Ovary (tissue), 3 donors: ENCODE data around the gene RNF114.

ENCODE experiments used
- EP300 ChIP-seq: sonication (generic); formaldehyde crosslinking; IDR thresholded peaks from one replicate; pipeline ENCODE4 v1.6.1; 2017; ENCODE audit warnings: antibody characterized with exemption
- TF ChIP-seq, protein P1 (sequence below), 3 donors: fragments of 450-650 bp in 2 of 3; fragments of 200-600 bp in 1 of 3; IDR thresholded peaks; one replicate each; pipeline versions ENCODE4 v1.5.1 to v1.8.0; 2016 to 2022; ENCODE audit warnings: antibody characterized with exemption in 3 of 3, mild to moderate bottlenecking in 1 of 3
- donor health status: DM: no; HTN: no; CAD: no.

DNA sequence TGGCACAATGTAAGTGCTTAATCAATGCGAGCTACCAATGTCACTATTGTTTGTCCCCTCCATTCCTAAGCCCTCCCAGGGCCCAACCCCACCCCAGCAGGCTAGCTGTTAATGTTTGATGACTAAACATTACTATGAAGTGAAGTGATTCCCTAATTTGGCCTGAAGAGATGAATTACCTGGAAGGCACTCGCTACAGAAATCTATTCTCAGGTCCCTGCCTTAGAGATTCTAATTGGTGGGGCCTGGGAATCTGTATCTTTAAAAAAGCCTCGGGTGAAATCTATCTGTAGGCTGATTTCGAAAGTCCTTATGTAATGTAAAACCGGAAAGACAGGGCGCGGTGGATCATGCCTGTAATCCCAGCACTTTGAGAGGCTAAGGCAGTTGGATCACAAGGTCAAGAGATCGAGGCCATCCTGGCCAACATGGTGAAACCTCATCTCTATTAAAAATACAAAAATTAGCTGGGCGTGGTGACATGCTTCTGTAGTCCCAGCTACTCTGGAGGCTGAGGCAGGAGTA, 29.6 kb downstream of the RNF114 start:
- TF ChIP-seq, protein P1, sequence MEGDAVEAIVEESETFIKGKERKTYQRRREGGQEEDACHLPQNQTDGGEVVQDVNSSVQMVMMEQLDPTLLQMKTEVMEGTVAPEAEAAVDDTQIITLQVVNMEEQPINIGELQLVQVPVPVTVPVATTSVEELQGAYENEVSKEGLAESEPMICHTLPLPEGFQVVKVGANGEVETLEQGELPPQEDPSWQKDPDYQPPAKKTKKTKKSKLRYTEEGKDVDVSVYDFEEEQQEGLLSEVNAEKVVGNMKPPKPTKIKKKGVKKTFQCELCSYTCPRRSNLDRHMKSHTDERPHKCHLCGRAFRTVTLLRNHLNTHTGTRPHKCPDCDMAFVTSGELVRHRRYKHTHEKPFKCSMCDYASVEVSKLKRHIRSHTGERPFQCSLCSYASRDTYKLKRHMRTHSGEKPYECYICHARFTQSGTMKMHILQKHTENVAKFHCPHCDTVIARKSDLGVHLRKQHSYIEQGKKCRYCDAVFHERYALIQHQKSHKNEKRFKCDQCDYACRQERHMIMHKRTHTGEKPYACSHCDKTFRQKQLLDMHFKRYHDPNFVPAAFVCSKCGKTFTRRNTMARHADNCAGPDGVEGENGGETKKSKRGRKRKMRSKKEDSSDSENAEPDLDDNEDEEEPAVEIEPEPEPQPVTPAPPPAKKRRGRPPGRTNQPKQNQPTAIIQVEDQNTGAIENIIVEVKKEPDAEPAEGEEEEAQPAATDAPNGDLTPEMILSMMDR (IDR thresholded peaks at IDR 0.05): no peak
- no peak for TF ChIP-seq EP300
